GM21526 (cell line): ENCODE data around the gene GLE1.
"Not testable (repeated sequence)": the region's sequence is repeated elsewhere in the genome, so short reads cannot be mapped to it uniquely, and the experiment has no call there.

Experiments used
- ATAC-seq: cut with Tn5 transposase; IDR thresholded peaks from one replicate; pipeline ENCODE4 v1.9.1; 2021; ENCODE audit warnings: moderate library complexity; ENCODE audit not compliant: unreplicated experiment, low FRiP score

Gene GLE1

DNA sequence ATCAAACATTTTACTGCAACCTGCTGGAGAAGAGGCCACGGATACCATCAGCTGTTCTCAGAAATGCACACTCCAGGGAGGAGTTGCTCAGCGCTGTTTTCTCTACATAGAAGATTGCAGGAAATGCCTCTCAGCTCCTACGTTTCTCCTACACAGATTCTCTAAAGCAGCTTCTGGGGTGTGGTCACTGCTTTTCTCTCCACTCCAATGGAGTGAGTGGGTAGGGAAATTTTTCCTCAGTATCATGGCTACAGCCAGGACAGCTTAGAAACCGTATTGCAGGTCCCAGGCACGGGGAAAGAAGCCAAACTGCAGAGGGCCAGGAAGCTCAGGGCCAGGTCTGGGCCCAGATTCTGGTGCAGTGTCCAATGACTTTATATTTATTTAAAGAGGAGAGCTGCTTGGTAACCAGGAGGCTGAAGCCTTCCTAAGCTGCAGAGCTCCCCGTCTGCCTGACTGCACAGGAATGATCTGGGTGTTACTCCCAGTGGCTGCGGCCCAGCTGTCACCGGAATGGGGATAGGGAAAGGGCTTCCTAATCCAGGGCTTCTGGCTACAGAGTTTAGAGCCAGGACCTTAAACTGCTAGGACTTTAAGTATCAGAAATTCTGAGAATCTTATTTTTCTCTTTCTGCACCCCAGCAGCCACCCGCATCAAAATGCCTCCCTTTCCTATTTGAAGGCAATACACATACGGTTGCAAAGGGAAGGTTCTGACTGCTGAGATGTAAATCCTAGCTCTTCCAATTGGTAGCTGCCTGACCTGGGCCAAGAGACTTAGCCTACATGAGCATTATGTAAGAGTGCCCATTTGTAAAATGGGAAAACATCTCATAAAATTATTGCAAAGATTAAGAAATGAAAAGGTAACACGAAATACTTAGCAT is 46.5 kb downstream of the GLE1 start:
- no peak for ATAC-seq

DNA sequence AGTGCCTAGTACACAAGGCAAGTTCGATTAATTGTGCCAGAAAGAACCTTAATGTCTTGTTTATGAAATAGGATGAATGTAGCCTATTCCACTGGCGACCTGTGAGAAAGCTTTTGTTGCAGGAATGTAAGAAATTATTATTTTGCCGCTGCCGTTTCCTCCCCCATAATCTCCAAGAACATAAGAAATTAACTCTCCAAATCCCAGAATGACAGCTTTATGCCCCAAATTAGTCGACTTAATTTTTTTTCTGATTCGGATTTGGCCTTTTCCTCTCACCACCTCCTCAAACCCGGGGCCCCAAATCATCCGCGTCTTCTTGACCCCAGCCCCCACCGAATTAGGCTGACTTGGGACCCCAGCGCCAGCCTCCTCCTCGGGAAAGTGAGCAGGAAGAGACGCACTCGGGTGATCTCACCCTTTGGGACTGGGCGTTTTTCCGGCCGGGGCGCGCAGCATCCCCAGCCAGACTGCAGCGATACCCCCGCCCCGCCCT is 47.2 kb downstream of the GLE1 start:
- ATAC-seq: no peak

DNA sequence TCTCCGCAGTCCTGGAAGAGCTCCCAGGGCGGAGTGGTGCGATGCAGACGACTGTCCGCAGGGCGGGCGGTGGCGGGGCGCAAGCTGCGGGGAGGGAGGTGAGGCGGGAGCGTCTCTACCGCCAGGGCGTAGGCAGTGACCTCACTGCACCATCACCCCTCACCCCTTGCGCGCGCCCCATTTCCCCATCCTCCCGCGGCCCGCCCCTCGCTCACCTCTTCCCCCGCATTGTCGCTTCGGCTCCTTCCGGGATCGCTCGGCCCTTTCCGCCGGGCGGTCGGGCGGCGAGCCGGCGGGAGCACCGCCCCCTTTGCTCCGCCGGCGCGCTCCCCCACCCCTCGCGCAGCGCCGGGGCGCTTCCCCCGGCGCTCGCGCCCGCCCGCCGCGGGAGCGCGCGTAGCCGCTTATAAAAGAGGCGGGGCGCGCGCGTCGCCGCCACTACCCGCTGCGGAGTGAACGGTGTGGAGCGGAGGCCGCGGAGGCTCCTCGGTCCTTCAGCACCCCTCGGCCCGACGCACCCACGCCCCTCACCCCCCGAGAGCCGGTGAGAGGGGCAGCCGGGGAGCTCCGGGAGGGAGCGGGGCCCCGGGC is 47.7 kb downstream of the GLE1 start, which contains the start of gene SPTAN1:
Gene SPTAN1 (plus strand): TSS at position 435 of the 591 bp plus-strand sequence. CDS start 14,154 bp downstream, outside the sequence.
- peak; percentile 74 for ATAC-seq

GRCh38 chr9:128552744-128553440 is 48.4 kb downstream of the GLE1 start:
- peak; percentile 25 for ATAC-seq

- ATAC-seq: no peak
Observed at GRCh38 chr9:128553728-128554127, 49.2 kb downstream of the GLE1 start.

GRCh38 chr9:128554155-128554862 is 49.8 kb downstream of the GLE1 start:
- ATAC-seq: no peak

DNA sequence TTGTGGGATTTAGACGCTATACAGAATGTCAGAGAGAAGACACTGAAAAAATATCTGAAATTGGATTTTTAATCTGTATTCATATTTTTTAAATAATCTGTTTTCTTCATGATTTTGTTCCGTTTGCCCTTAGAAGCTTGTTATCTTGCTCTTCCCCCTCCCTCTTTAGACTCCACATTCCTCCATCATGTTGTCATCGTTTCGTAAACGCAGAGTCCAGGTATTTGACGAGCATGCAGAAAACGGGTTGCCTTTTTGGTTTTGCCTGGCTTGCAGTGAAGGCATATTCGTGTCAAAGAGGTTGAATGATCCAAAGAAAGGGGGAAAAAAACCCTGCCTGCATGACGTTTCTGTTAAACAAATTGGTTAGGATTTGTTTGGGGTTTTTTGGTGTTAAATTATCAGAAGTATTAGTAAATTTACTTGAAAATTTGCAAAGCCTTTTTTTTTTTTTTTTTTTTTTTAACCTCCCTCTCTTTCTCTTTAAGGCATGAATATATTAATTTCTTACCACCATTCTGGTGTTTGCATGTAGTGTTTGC is 50.7 kb downstream of the GLE1 start:
- no peak for ATAC-seq

DNA sequence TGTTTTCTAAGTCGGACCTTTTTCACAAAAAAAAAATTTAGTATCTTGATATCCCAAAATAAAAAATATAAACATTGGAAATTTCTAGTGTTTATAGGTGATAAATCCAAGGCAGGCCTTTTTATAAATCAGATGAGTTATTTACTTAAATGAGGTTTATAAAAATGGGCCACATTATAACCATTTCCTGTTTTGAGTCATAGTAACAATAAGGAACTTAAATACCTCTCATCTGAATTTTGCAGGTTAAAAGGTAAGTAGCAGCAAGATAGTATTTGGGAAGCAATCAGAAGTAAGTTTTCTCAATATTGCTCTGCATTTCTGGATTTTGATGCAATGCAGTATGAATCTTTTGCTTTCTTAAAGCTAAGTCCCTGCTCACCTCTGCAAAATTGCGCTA is 51.8 kb downstream of the GLE1 start:
- ATAC-seq: no peak

GRCh38 chr9:128556926-128557634 is 52.6 kb downstream of the GLE1 start:
- no peak for ATAC-seq

GRCh38 chr9:128558431-128559310 is 54.2 kb downstream of the GLE1 start:
- ATAC-seq: no peak

- no peak for ATAC-seq
Observed at GRCh38 chr9:128565578-128565977, 61.1 kb downstream of the GLE1 start.

GRCh38 chr9:128568470-128569078 is 64.1 kb downstream of the GLE1 start:
- no peak for ATAC-seq

DNA sequence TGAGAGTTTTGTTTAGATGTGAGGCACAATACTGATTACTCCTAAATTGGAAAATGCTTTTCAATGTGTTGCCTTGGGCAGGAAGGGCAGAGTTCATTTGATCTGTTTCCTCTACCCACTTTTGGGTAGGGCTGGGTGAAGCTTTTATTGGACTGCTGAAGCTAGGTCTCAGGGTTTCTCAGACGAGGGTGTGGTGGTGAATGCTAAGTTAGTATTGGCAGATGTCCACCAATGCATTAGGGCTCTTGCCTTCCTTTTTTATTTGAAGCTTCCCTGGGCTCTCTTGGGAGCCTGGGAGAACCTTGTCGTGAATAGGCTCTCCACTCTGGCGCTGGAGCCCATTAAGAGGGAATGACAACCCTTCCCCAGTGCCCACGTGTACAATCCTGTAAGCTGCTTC is 71.0 kb downstream of the GLE1 start:
- ATAC-seq: no peak

DNA sequence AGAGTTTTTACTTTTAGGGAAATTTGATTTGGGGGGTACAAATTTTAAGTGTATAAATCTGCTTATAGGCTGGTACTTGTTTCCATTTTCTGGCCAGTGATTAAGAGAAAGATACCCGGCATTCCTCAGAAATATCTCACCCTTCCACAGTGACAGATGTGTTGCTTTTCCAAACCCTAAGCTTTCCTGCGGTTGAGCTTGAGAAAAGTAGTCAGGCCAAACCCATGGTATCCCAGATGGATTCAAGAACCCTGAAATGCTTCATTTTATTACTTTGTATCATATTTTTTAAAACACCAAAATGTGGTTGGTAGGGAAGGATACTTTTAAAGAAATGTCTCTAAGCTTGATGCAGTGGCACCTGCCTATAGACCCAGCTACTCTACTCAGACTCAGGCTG is 71.4 kb downstream of the GLE1 start:
- ATAC-seq: no peak

GRCh38 chr9:128577206-128577605 is 72.7 kb downstream of the GLE1 start:
- ATAC-seq: no peak

- no peak for ATAC-seq
Observed at GRCh38 chr9:128579194-128579593, 74.7 kb downstream of the GLE1 start.

- no peak for ATAC-seq
Observed at GRCh38 chr9:128580731-128581130, 76.2 kb downstream of the GLE1 start.

GRCh38 chr9:128585155-128585554 is 80.6 kb downstream of the GLE1 start:
- ATAC-seq: not testable (repeated sequence)
